BLaER1 (cell line): ENCODE measurements around the gene SECTM1.

Source experiments
- H3K27ac ChIP-seq: shearing (Covaris generic); formaldehyde crosslinking; 2 replicates; pipeline ENCODE4 v1.8.1; 2022
- H3K27me3 ChIP-seq: shearing (Covaris generic); formaldehyde crosslinking; 2 replicates; pipeline ENCODE4 v1.8.1; 2022
- H3K36me3 ChIP-seq: shearing (Covaris generic); formaldehyde crosslinking; 2 replicates; pipeline ENCODE4 v1.8.1; 2022
- H3K4me1 ChIP-seq: shearing (Covaris generic); formaldehyde crosslinking; 2 replicates; pipeline ENCODE4 v1.8.1; 2022
- H3K4me2 ChIP-seq: shearing (Covaris generic); formaldehyde crosslinking; 2 replicates; pipeline ENCODE4 v1.8.1; 2022
- H3K4me3 ChIP-seq: shearing (Covaris generic); formaldehyde crosslinking; 2 replicates; pipeline ENCODE4 v1.8.1; 2022
- H3K9ac ChIP-seq: shearing (Covaris generic); formaldehyde crosslinking; 2 replicates; pipeline ENCODE4 v1.8.1; 2022
- H3K9me3 ChIP-seq: shearing (Covaris generic); formaldehyde crosslinking; 2 replicates; pipeline ENCODE4 v1.8.1; 2022
- H4K20me1 ChIP-seq: shearing (Covaris generic); formaldehyde crosslinking; 2 replicates; pipeline ENCODE4 v1.8.1; 2022
- Cebpa-rat ChIP-seq: shearing (Covaris generic); IDR thresholded peaks from 2 replicates; pipeline ENCODE4 v1.8.1; 2022

The SECTM1 gene

DNA sequence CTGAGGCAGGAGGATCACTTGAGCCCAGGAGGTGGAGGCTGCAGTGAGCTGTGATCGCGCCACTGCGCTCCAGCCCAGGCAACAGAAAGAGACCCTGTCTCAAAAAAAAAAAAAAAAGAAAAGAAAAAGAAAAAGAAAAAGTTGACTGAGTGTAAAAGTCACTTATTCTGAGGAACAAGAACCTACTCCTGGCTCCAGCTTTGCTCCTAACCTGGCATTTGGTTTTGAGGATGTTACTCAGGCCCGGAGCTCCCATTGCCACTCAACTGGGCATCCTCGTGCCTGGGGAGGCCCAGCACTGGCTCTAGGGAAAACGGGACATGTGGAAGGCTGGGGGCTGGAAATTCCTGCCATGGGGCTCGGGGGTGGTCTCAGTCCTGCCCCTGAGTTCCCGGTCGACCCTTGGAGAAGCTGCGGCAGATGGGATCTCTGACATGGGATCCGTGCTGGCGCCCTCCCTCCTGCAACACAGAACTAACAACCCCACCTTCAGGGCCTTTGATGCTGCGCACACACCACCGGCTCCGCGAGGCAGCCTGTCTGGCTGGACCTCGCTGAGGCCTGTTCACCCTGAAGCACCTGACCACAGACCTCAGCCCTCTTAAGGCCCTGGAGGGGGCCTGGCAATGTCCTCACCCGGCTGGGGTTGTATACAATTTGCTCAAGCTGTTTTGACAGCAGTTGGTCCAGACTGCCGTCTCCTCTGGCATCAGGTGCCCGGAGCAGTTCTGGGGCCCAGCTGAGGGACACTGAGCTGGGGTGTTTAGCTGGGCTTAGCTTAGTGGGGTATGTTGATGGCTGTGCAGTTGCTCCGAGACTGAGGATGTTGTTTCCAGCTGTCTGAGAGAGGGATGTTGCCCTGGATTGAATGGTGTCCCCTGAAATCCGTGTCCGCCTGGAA is 28.5 kb downstream of the SECTM1 start:
- H3K4me2 ChIP-seq = peak overlapping the region; percentile 98
- TF ChIP-seq Cebpa-rat = no peak
- no peaks in the 10 kb centered on the region for H3K9me3 ChIP-seq
- peaks cover 73% of the 10 kb centered on the region for H3K4me1 ChIP-seq
- no peaks in the 10 kb centered on the region for H3K36me3 ChIP-seq
- no peak overlapping the region for H3K4me3 ChIP-seq
- no peak overlapping the region for H3K9ac ChIP-seq
- peaks cover 26% of the 10 kb centered on the region; the same call in 1 of the 2 replicates for H4K20me1 ChIP-seq
- H3K27me3 ChIP-seq = peaks cover 5% of the 10 kb centered on the region; the same call in 1 of the 2 replicates
- no peak overlapping the region for H3K27ac ChIP-seq

DNA sequence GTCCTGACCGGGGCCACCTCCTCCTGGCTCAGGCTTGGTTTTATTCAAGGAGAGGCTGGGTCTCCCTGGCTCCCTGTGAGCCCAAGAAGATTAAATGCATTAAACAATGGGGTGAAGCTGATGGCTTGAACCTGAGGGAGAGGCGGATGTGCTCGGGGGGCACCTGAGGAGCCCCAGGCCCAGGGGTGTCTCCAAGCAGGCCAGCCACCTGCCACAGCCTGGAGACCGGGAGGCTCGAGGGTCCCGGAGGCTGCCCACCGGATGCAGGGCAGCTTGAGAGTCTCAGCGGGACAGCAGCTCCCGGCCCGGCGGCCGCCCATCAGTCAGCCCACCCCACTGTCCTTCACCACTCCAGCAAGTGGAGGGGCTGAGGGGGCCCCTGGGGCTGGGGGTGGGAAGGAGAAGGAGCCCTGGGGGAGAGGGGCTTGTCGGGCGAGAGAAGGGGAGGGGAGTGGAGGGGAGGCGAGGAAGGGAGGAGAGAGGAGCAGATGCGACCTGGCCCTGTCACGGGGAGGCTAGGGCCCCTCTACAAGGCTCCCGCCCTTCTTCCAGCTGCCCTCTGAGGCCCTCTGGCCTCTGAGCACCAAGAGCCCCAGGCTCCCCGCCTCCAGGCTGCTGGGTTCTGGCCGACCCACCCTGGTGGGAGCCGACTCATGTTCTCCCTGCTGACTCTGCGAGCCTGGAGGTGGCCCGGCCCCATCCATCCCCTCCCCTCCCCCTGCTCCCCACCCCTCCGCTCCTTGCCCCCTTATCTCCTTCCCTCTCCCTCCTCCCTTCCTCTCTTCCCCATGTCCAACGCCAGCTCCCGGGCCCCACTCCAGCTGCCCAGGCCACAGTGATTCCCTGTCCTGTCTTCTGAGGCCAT is 29.4 kb downstream of the SECTM1 start:
- peaks cover 26% of the 10 kb centered on the region; the same call in 1 of the 2 replicates for H4K20me1 ChIP-seq
- no peaks in the 10 kb centered on the region for H3K9me3 ChIP-seq
- H3K4me2 ChIP-seq = peak overlapping the region; percentile 98
- 0 out of 2 replicates have a peak overlapping the region, but pooled peaks have one; percentile 50 for H3K4me3 ChIP-seq
- no peak for TF ChIP-seq Cebpa-rat
- H3K27me3 ChIP-seq = peaks cover 5% of the 10 kb centered on the region; the same call in 1 of the 2 replicates
- peaks cover 81% of the 10 kb centered on the region for H3K4me1 ChIP-seq
- H3K9ac ChIP-seq = no peak overlapping the region
- H3K27ac ChIP-seq = peak overlapping the region; percentile 74; the same call in 1 of the 2 replicates
- no peaks in the 10 kb centered on the region for H3K36me3 ChIP-seq

DNA sequence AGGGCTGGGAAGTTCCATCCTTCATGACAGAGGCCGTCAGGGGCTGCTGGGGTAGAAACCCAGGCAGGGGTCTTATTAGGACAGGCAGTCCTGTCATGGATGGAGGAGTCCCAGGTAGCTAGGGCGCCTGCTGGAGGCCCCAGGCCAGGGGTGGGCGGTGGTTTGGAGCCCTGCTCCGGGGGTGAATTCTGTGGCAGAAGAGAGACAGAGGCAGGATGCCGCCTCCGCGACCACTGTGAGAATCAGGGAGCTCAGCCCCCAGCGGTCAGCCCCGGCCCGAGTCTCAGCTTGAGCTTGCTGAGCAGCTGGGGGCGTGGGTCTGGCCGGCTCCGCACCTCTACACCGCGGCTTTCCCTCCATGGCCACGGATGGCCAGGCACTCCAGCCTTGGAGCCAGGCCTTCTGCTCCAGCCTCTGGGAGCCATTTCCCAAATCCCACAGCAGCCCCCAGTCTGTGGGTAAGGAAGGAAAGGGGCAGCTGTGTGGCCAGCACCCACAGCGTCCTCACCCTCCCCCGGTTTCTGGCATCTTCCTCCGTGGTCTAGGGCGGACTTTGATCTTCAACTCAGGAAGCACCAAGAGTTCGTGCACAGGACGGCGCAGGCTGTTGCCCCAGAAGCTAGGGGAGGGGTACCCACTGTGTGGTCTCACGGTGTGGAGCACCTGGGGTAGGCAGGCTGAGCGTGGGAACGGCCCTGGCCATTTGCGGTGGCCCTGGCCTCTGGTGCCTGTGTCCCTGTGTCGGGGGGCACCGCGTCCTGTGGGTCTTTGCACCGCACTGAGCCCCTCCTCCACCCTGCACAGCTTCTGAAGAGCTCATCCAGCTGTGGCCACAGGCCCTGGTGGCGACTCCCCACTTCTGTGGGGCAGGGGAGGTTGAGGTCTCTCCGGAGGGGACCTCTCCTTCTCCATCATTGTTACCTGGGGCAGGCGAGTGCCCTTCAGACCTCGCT is 30.3 kb downstream of the SECTM1 start:
- peak overlapping the region; percentile 63 for H3K9ac ChIP-seq
- peak overlapping the region; percentile 50 for H3K4me3 ChIP-seq
- H3K9me3 ChIP-seq = no peaks in the 10 kb centered on the region
- H3K36me3 ChIP-seq = no peaks in the 10 kb centered on the region
- H3K4me2 ChIP-seq = peak overlapping the region; percentile 98
- H3K27me3 ChIP-seq = no peaks in the 10 kb centered on the region; the same call in 1 of the 2 replicates
- TF ChIP-seq Cebpa-rat = no peak
- peaks cover 26% of the 10 kb centered on the region; the same call in 1 of the 2 replicates for H4K20me1 ChIP-seq
- H3K27ac ChIP-seq = peak overlapping the region; percentile 74
- peaks cover 86% of the 10 kb centered on the region for H3K4me1 ChIP-seq

DNA sequence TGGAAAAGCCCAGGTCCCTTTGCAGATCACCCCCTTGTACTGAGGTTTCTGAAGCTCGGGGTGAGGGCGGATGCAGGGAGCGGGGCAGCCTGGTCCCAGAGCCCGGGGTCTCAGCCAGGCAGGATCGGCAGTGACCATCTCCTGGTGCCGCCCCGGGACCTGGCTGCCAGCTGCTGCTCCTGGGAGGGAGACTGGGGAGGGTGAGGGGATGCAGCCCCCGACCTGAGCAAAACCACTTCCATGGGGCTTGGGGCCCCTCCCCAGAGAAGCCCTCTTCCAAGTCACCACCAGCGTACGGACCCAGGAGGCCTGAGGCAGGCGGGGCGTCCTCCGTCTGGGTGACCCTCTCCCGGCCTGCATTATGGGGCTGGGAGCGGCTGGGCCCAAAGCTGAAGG is 31.0 kb downstream of the SECTM1 start:
- Histone ChIP-seq H3K27me3 (no peaks in the 10 kb centered on the region; the same call in 1 of the 2 replicates), H3K4me2 (peak overlapping the region; percentile 98), H3K27ac (peak overlapping the region; percentile 74), H3K4me1 (peaks cover 91% of the 10 kb centered on the region), H4K20me1 (peaks cover 26% of the 10 kb centered on the region; the same call in 1 of the 2 replicates), H3K4me3 (peak overlapping the region; percentile 50), H3K36me3 (no peaks in the 10 kb centered on the region), H3K9ac (peak overlapping the region; percentile 63), H3K9me3 (no peaks in the 10 kb centered on the region)
- TF ChIP-seq Cebpa-rat = no peak

DNA sequence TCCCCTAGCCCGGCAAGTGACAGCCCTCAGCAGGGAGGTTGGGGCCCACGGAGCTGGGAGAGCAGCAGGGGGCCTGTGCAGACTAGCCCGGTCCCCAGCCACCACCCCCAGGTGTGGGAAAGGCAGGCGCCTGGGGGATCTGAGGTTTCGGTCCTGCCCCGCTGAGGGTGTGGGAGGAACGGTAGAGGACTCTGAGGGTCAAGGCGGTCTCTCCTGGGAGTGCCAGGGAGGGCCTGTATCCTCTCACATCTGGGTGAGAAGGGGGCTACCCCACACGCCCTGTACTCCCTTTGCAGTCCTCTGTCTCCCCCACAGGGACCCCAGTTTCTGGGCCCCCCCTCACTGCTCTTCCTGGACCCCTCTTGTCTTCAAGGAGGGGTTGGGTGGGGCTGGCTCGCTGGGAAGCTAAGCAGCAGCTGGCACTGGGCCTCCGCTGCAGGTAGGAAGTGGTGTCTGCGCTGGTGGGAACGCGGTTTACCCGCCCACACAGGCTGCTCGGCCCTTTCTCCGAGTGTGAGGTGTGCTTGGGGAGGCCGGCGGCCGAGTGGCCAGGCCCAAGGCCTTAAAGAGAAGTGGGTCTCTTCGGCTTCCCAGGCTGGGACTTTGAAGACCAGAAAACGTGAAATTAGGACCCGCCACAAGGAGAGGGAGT is 31.5 kb downstream of the SECTM1 start:
- TF ChIP-seq Cebpa-rat = no peak

DNA sequence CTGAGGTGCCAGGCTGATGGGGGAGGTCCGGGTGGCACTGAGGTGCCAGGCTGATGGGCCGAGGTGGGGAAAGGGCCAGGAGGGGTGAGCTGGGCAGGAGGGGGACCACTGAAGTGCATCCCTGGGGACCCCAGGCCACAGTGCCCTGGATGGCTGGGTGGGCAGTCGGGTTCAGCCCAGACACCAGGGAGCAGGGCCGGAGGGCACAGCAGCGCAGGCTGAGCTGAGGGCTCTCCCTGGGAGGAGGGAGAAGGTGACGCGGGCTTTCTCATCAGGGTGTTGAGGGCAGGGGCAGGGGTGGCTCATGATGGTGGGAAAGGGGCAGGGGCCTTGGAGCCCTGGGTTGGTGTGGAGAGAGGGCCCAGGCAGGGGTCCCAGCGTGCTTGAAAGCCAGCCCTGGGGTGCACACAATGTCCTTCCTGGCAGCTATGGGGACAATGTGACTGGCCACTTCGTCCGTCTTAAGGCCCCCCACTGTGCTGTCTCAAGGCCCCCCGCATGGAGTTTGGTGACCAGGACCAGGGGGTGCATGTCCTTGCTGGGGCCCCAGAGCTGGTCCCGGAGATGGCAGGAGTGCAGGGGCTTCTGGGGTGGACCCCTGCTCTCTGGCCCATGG is 32.2 kb downstream of the SECTM1 start:
- Histone ChIP-seq H3K4me2 (peak overlapping the region; percentile 98), H3K4me3 (peak overlapping the region; percentile 13; the same call in 1 of the 2 replicates), H3K4me1 (peaks cover 97% of the 10 kb centered on the region), H3K27ac (peak overlapping the region; percentile 74), H3K36me3 (no peaks in the 10 kb centered on the region), H4K20me1 (peaks cover 26% of the 10 kb centered on the region; the same call in 1 of the 2 replicates), H3K9me3 (no peaks in the 10 kb centered on the region), H3K9ac (peak overlapping the region; percentile 63), H3K27me3 (no peaks in the 10 kb centered on the region; the same call in 1 of the 2 replicates)
- TF ChIP-seq Cebpa-rat = no peak

More for the DNA sequence above, 31.5 kb downstream of the SECTM1 start:
- Histone ChIP-seq H3K27ac (peak overlapping the region; percentile 74), H4K20me1 (peaks cover 26% of the 10 kb centered on the region; the same call in 1 of the 2 replicates), H3K9ac (peak overlapping the region; percentile 63), H3K4me2 (peak overlapping the region; percentile 98), H3K4me1 (peaks cover 96% of the 10 kb centered on the region), H3K4me3 (peak overlapping the region; percentile 50; the same call in 1 of the 2 replicates), H3K9me3 (no peaks in the 10 kb centered on the region), H3K36me3 (no peaks in the 10 kb centered on the region), H3K27me3 (no peaks in the 10 kb centered on the region; the same call in 1 of the 2 replicates)

DNA sequence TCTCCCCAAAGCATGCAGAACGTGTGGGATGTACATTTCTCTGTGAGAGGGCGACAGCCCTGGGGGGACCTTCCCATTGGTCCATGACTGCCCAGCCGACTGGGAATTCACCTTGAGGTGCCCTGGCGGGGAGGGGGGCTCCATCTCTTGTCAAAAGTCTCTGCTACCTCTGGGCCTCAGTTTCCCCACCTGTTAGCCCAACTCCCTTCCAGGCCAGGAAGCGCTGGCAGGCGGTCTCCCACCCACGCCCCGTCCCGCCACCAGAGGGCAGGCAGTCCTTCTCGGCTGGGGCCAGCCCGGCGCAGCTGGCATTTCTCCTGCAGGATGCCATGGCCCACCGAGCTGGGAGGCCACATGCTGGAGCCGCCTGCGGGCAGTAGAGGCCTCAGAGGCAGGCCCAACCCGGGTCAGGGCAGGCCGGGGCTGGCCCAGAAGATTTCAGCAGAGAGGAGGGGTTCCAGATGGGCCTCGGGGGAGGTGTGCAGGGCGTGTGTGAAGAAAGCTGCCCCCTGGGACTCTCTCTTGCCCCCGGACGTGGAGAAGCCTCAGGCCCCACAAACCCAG is 32.8 kb downstream of the SECTM1 start:
- no peaks in the 10 kb centered on the region for H3K9me3 ChIP-seq
- H3K36me3 ChIP-seq = no peaks in the 10 kb centered on the region
- H3K4me1 ChIP-seq = peaks cover 97% of the 10 kb centered on the region
- 0 out of 2 replicates have a peak overlapping the region, but pooled peaks have one; percentile 13 for H3K4me3 ChIP-seq
- H3K9ac ChIP-seq = peak overlapping the region; percentile 63
- peaks cover 26% of the 10 kb centered on the region; the same call in 1 of the 2 replicates for H4K20me1 ChIP-seq
- no peaks in the 10 kb centered on the region; the same call in 1 of the 2 replicates for H3K27me3 ChIP-seq
- no peak for TF ChIP-seq Cebpa-rat
- H3K27ac ChIP-seq = peak overlapping the region; percentile 74
- H3K4me2 ChIP-seq = peak overlapping the region; percentile 98
